ENCODE results near the gene SYPL1.
A peak's percentile ranks its signal among the peaks of the same experiment; 100 is the strongest.

The SYPL1 gene

GRCh38 chr7:106104721-106105260 lies 7.3 kb downstream of the SYPL1 start:
- no peak for DNase-seq (ENCODE audit: low read depth)
- no peak overlapping the region for H3K4me3 ChIP-seq (ENCODE audit: low read depth, low read length)
- TF ChIP-seq CTCF (IDR thresholded peaks at IDR 0.05; ENCODE audit: low read depth, low read length, missing control alignments) = no peak

GRCh38 chr7:106102387-106102966 lies 9.6 kb downstream of the SYPL1 start:
- no peak for DNase-seq (ENCODE audit: low read depth)
- H3K4me3 ChIP-seq (ENCODE audit: low read depth, low read length) = peak overlapping the region; percentile 42
- TF ChIP-seq CTCF (IDR thresholded peaks at IDR 0.05; ENCODE audit: low read depth, low read length, missing control alignments) = no peak

- DNase-seq (ENCODE audit: low read depth) = no peak
- TF ChIP-seq CTCF (IDR thresholded peaks at IDR 0.05; ENCODE audit: low read depth, low read length, missing control alignments) = no peak
- no peak overlapping the region for H3K4me3 ChIP-seq (ENCODE audit: low read depth, low read length)
Measured at GRCh38 chr7:106101726-106102125, 10.4 kb downstream of the SYPL1 start.

- no peak for DNase-seq (ENCODE audit: low read depth)
Measured at GRCh38 chr7:106100863-106101629, 11.1 kb downstream of the SYPL1 start.

GRCh38 chr7:106099539-106099938 lies 12.6 kb downstream of the SYPL1 start:
- no peak for DNase-seq (ENCODE audit: low read depth)
- TF ChIP-seq CTCF (IDR thresholded peaks at IDR 0.05; ENCODE audit: low read depth, low read length, missing control alignments) = no peak
- H3K4me3 ChIP-seq (ENCODE audit: low read depth, low read length) = no peak overlapping the region

More at GRCh38 chr7:106100863-106101629, 11.1 kb downstream of the SYPL1 start:
- H3K4me3 ChIP-seq (ENCODE audit: low read depth, low read length) = no peak overlapping the region
- TF ChIP-seq CTCF (IDR thresholded peaks at IDR 0.05; ENCODE audit: low read depth, low read length, missing control alignments) = no peak

- H3K4me3 ChIP-seq (ENCODE audit: low read depth, low read length) = no peak overlapping the region
- no peak for DNase-seq (ENCODE audit: low read depth)
- no peak for TF ChIP-seq CTCF (IDR thresholded peaks at IDR 0.05; ENCODE audit: low read depth, low read length, missing control alignments)
Measured at GRCh38 chr7:106098889-106099288, 13.2 kb downstream of the SYPL1 start.

Measured in GM12864 (cell line).